Erythroblast (primary cell): ENCODE results near the gene CEBPG.

ENCODE experiments used
- GATA1 ChIP-seq: IDR thresholded peaks from 2 replicates; pipeline ENCODE4 v1.6.1; 2011; ENCODE audit warnings: low read depth, mild to moderate bottlenecking, control low read depth, low read length, moderate library complexity
- POLR2A ChIP-seq: IDR thresholded peaks from 2 replicates; pipeline ENCODE4 v1.6.1; 2011; ENCODE audit warnings: mild to moderate bottlenecking, low read length

DNA sequence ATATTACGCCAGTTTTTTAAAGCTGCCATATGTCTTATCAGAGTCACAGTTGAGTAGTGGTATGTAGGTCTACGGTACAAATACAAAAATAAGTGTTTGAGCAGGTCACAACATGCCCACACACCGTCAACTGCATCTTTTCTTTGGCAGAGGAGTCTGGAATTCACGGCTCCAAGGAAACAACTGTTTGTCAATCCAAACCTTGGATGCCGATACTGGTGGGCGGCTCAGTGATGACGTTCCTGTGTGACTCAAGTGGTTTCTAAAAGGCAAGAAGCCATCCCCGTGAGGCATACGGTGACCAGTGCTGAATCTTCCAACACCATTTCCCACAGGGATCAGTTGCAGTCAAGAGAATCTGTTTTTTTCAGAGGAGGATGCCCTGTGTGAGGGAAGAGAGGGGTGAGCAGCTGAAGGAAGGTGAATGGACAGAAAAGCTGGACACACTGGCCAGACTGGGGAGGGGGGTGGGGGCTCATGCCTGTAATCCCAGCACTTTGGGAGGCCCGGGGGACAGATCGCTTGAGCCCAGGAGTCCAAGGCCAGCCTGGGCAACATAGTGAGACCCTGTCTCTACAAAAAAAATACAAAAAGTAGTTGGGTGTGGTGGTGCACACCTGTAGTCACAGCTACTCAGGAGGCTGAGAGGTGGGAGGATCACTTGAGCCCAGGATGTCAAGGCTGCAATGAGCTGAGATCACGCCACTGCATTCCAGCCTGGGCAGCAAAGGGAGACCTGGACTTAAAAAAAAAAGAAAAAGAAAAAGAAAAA is 22.8 kb upstream of the CEBPG start:
- TF ChIP-seq POLR2A (no peak), GATA1 (no peak)
